PC-3 (cell line): ENCODE measurements around the gene ISL2. TPM values are rescaled to one million over a fixed set of nuclear protein-coding genes. Genes with fewer than 3 reads are reported as not detected.

ENCODE experiments used
- ATAC-seq: fragments of 200-7000 bp; cut with Tn5 transposase; 2 replicates; pipeline ENCODE4 v1.9.1; 2020; ENCODE audit warnings: mild to moderate bottlenecking, moderate library complexity
- BruUV-seq: library from RNA; stranded (reverse); fragments of 400-500 nt; replicated peaks from 2 replicates; lab custom pipeline; 2021; lab: Mats Ljungman, UMichigan
- CTCF ChIA-PET: fragments of 300-600 bp; sonication (Branson Sonifier 250); formaldehyde crosslinking; loops from one replicate; lab custom pipeline; 2022; ENCODE audit warnings: antibody characterized with exemption; lab: Charles Lee
- POLR2A ChIA-PET: fragments of 300-600 bp; sonication (Branson Sonifier 250); formaldehyde crosslinking; loops from one replicate; lab custom pipeline; 2022; ENCODE audit warnings: antibody characterized with exemption; ENCODE audit not compliant: unreplicated experiment; lab: Charles Lee
- DNase-seq: peaks from one replicate; pipeline ENCODE4 v3.0.0-alpha.2; 2015
- H2AFZ ChIP-seq: fragments of 300-600 bp; sonication (generic); 2 replicates; pipeline ENCODE4 v1.6.0; 2016; ENCODE audit warnings: antibody characterized with exemption, low read length
- H3F3A ChIP-seq: fragments of 300-600 bp; sonication (generic); one replicate; pipeline ENCODE4 v1.6.0; 2017; ENCODE audit warnings: antibody characterized with exemption, low read length, control low read depth, mild to moderate bottlenecking; ENCODE audit not compliant: unreplicated experiment
- H3K27ac ChIP-seq: fragments of 300-600 bp; sonication (generic); 2 replicates; pipeline ENCODE4 v1.5.1; 2016; ENCODE audit warnings: mild to moderate bottlenecking, low read length
- H3K27me3 ChIP-seq: fragments of 300-600 bp; sonication (generic); 2 replicates; pipeline ENCODE4 v1.6.1; 2016; ENCODE audit warnings: low read length, mixed read lengths
- H3K36me3 ChIP-seq: fragments of 300-600 bp; sonication (generic); 2 replicates; pipeline ENCODE4 v1.6.1; 2016; ENCODE audit warnings: low read depth, mixed run types, low read length, mixed read lengths
- H3K4me1 ChIP-seq: fragments of 300-600 bp; sonication (generic); 2 replicates; pipeline ENCODE4 v1.5.1; 2016; ENCODE audit warnings: low read length; ENCODE audit not compliant: insufficient read depth
- H3K4me2 ChIP-seq: fragments of 300-600 bp; sonication (generic); 2 replicates; pipeline ENCODE4 v1.6.0; 2016; ENCODE audit warnings: low read length
- H3K4me3 ChIP-seq: fragments of 300-600 bp; sonication (generic); 2 replicates; pipeline ENCODE4 v1.5.1; 2016; ENCODE audit warnings: mild to moderate bottlenecking, low read length, mixed read lengths
- H3K79me2 ChIP-seq: fragments of 300-600 bp; sonication (generic); 2 replicates; pipeline ENCODE4 v1.6.1; 2017; ENCODE audit warnings: low read length, mixed read lengths
- H3K9ac ChIP-seq: fragments of 300-600 bp; sonication (generic); 2 replicates; pipeline ENCODE4 v1.6.0; 2016; ENCODE audit warnings: mild to moderate bottlenecking, low read length
- H3K9me2 ChIP-seq: fragments of 300-600 bp; sonication (generic); replicated peaks from 2 replicates; pipeline ENCODE4 v1.6.1; 2016; ENCODE audit warnings: mixed run types, low read length, mixed read lengths
- H3K9me3 ChIP-seq: fragments of 300-600 bp; sonication (generic); 2 replicates; pipeline ENCODE4 v1.6.1; 2016; ENCODE audit warnings: low read length, mixed read lengths
- H4K20me1 ChIP-seq: fragments of 300-600 bp; sonication (generic); 2 replicates; pipeline ENCODE4 v1.6.1; 2016; ENCODE audit warnings: low read length, mixed read lengths
- EZH2 ChIP-seq: fragments of 300-600 bp; sonication (generic); IDR thresholded peaks from one replicate; pipeline ENCODE4 v1.6.1; 2017; ENCODE audit warnings: antibody characterized with exemption, mild to moderate bottlenecking, low read length; ENCODE audit not compliant: unreplicated experiment
- EZH2phosphoT487 ChIP-seq: fragments of 300-600 bp; sonication (generic); IDR thresholded peaks from 2 replicates; pipeline ENCODE4 v1.6.1; 2018; ENCODE audit warnings: mild to moderate bottlenecking, antibody characterized with exemption, low read length, borderline replicate concordance
- intact Hi-C: fragments of 100-400 bp; cut with micrococcal nuclease; formaldehyde crosslinking; loops from 2 replicates; pipeline ENCODE4 v1.9.0; 2023
- total RNA-seq: library from RNA; depleted of rRNA; stranded (reverse); fragments of >200 nt; gene quantifications from 2 replicates; pipeline ENCODE4 v1.2.3, GENCODE V29; 2014; rRNA removed
- TF ChIP-seq, protein P1 (sequence below): fragments of 300-600 bp; sonication (generic); conservative IDR thresholded peaks from 2 replicates; pipeline ENCODE4 v1.5.1; 2017; ENCODE audit warnings: antibody characterized with exemption, low read depth, mild to moderate bottlenecking, low read length

The ISL2 gene
- total RNA-seq, 1 experiment from 2014 or later, result 3.6 TPM

DNA sequence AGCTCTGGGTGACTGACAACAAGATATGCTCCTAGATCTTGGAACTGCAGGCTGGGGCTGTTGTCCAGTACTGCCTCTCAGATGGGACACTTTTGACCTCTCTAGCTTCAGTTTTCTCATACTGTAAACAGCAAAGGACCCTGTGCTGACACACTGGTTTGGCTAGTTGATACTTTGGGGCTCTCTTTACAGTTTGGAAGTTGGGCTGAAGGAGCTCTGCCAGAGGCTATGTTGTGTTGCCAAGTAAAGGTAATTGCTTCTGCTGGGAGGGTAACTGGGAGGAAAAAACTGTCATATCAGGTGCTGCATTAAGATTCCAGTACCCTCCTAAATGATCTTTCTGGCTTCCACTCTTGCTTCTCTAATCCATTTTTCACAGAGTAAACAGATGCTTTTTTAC, 54.0 kb downstream of the ISL2 start:
- Histone ChIP-seq H3F3A (peaks cover 13% of the 10 kb centered on the region), H3K9me2 (0 out of 2 replicates have a peak, but pooled peaks cover 7% of the 10 kb centered on the region), H3K4me1 (peaks cover 46% of the 10 kb centered on the region), H3K27me3 (no peaks in the 10 kb centered on the region), H3K27ac (peak overlapping the region; percentile 34), H3K4me2 (peak overlapping the region; percentile 11; the same call in 1 of the 2 replicates), H2AFZ (no peak overlapping the region), H3K9me3 (no peaks in the 10 kb centered on the region), H3K9ac (no peak overlapping the region), H3K79me2 (no peaks in the 10 kb centered on the region), H3K4me3 (no peak overlapping the region), H3K36me3 (no peaks in the 10 kb centered on the region), H4K20me1 (no peaks in the 10 kb centered on the region)
- POLR2A ChIA-PET, result interaction anchor here (0.5 kb wide), 1 partner anchor 101 kb away, joined by 7 read pairs; no protein-coding TSS in a partner anchor
- CTCF ChIA-PET, result no interaction called here
- intact Hi-C loops, result no loop called here
- no peak for ATAC-seq
- DNase-seq, result peak; percentile 52
- no peak for TF ChIP-seq EZH2phosphoT487
- BruUV-seq, result no TSS peak

GRCh38 chr15:76391309-76391708, 54.7 kb downstream of the ISL2 start:
- Histone ChIP-seq H3K4me2 (peak overlapping the region; percentile 11), H2AFZ (no peak overlapping the region), H3K4me3 (no peak overlapping the region), H3K9ac (no peak overlapping the region), H4K20me1 (no peaks in the 10 kb centered on the region), H3K9me2 (0 out of 2 replicates have a peak, but pooled peaks cover 7% of the 10 kb centered on the region), H3F3A (peaks cover 13% of the 10 kb centered on the region), H3K36me3 (no peaks in the 10 kb centered on the region), H3K27me3 (no peaks in the 10 kb centered on the region), H3K27ac (peak overlapping the region; percentile 34), H3K79me2 (no peaks in the 10 kb centered on the region), H3K9me3 (no peaks in the 10 kb centered on the region), H3K4me1 (peaks cover 40% of the 10 kb centered on the region)
- CTCF ChIA-PET, result no interaction called here
- peak; percentile 43; the same call in 1 of the 2 replicates for ATAC-seq
- TF ChIP-seq, protein P1, sequence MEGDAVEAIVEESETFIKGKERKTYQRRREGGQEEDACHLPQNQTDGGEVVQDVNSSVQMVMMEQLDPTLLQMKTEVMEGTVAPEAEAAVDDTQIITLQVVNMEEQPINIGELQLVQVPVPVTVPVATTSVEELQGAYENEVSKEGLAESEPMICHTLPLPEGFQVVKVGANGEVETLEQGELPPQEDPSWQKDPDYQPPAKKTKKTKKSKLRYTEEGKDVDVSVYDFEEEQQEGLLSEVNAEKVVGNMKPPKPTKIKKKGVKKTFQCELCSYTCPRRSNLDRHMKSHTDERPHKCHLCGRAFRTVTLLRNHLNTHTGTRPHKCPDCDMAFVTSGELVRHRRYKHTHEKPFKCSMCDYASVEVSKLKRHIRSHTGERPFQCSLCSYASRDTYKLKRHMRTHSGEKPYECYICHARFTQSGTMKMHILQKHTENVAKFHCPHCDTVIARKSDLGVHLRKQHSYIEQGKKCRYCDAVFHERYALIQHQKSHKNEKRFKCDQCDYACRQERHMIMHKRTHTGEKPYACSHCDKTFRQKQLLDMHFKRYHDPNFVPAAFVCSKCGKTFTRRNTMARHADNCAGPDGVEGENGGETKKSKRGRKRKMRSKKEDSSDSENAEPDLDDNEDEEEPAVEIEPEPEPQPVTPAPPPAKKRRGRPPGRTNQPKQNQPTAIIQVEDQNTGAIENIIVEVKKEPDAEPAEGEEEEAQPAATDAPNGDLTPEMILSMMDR, result no peak
- TF ChIP-seq EZH2 (no peak), EZH2phosphoT487 (no peak)
- BruUV-seq, result no TSS peak
- POLR2A ChIA-PET, result no interaction called here
- intact Hi-C loops, result no loop called here
- peak; percentile 63 for DNase-seq

DNA sequence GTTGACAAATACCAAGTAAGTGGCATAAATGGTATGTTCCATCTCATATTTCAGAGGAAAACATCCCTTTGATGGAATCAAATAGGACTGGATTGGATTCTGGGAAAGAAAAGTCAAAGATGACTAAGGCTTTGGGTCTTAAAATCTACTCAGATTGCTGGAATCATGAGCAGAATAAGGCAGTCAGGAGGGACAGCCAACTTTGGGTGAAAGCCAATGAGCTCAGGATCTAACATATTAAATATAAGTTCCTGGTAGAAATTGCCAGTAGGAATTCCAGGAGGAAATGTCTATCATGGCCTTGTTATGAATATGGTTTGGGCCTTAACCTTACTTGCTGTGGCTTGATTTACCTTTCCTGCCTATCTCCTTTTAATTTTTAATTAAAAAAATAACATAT, 55.3 kb downstream of the ISL2 start:
- no peaks in the 10 kb centered on the region for H3K27me3 ChIP-seq
- intact Hi-C loops, result no loop called here
- peak; percentile 47 for DNase-seq
- ChIA-PET POLR2A (no interaction called here), CTCF (no interaction called here)
- H3K9me3 ChIP-seq, result no peaks in the 10 kb centered on the region
- H3K36me3 ChIP-seq, result no peaks in the 10 kb centered on the region
- H4K20me1 ChIP-seq, result no peaks in the 10 kb centered on the region
- TF ChIP-seq, protein P1, result no peak
- TF ChIP-seq EZH2phosphoT487, result no peak
- no peak for TF ChIP-seq EZH2
- H2AFZ ChIP-seq, result no peak overlapping the region
- no peak for ATAC-seq
- peaks cover 34% of the 10 kb centered on the region for H3K4me1 ChIP-seq
- H3K79me2 ChIP-seq, result no peaks in the 10 kb centered on the region
- H3K4me2 ChIP-seq, result peak overlapping the region; percentile 11; the same call in 1 of the 2 replicates
- H3K9me2 ChIP-seq, result 0 out of 2 replicates have a peak, but pooled peaks cover 6% of the 10 kb centered on the region
- peaks cover 8% of the 10 kb centered on the region for H3F3A ChIP-seq
- BruUV-seq, result no TSS peak
- H3K4me3 ChIP-seq, result no peak overlapping the region
- 0 out of 2 replicates have a peak overlapping the region, but pooled peaks have one; percentile 23 for H3K27ac ChIP-seq
- H3K9ac ChIP-seq, result no peak overlapping the region

Other genes with a start within 250 kb of the ISL2 start
- 128 and 160 TPM in 2 replicates for gene ETFA, start 25.3 kb upstream of the ISL2 start, total RNA-seq